Prostate gland (tissue), 2 donors: ENCODE data around the gene GPSM3. TPM values are rescaled to one million over a fixed set of nuclear protein-coding genes. Genes with fewer than 3 reads are reported as not detected.

Experiments
- DNase-seq: peaks from one replicate; pipeline ENCODE4 v3.0.0-alpha.2; 2019; ENCODE audit warnings: low spot score
- H3K27ac ChIP-seq, 2 donors: fragments of 200-600 bp; sonication (generic); 2 replicates each; pipeline ENCODE4 v1.5.1; 2017 to 2019
- H3K27me3 ChIP-seq: fragments of 200-600 bp; sonication (generic); replicated peaks from 2 replicates; pipeline ENCODE4 v1.5.1; 2019; ENCODE audit not compliant: insufficient read depth
- H3K36me3 ChIP-seq, 2 donors: fragments of 200-600 bp; sonication (generic); 1 replicate in 1 of 2; 2 replicates in 1 of 2; pipeline versions ENCODE4 v1.5.1 to v1.8.1; 2017 to 2019
- H3K4me1 ChIP-seq: fragments of 200-600 bp; sonication (generic); replicated peaks from 2 replicates; pipeline ENCODE4 v1.5.1; 2019
- H3K4me3 ChIP-seq, 2 donors: fragments of 200-600 bp; sonication (generic); 2 replicates each; pipeline ENCODE4 v1.5.1; 2017 to 2019
- H3K9me3 ChIP-seq: fragments of 200-600 bp; sonication (generic); 2 replicates; pipeline ENCODE4 v1.5.1; 2017
- POLR2A ChIP-seq: fragments of 450-650 bp; IDR thresholded peaks from one replicate; pipeline ENCODE4 v1.6.1; 2016; ENCODE audit warnings: antibody characterized with exemption, mild to moderate bottlenecking
- POLR2AphosphoS5 ChIP-seq: sonication (generic); formaldehyde crosslinking; IDR thresholded peaks from one replicate; pipeline ENCODE4 v1.6.1; 2017; ENCODE audit warnings: antibody characterized with exemption
- WGBS: methylation state at CpG from one replicate; pipeline ENCODE4 v1.1.5; 2018; 5-methylcytosine and 5-hydroxymethylcytosine counted together
- intact Hi-C: fragments of 100-400 bp; cut with DNase I; formaldehyde crosslinking; loops from one replicate; pipeline ENCODE4 v1.14.2; 2022
- total RNA-seq, 2 donors: library from RNA; depleted of rRNA; stranded (reverse); fragments of >200 nt; gene quantifications; one replicate each; pipeline ENCODE4 v1.1.0, GENCODE V29; 2016
- TF ChIP-seq, protein P1 (sequence below), 4 experiments: fragments of 200-600 bp in 2 of 4; fragments of 450-650 bp in 2 of 4; sonication (generic) in 2 of 4; IDR thresholded peaks; 1 replicate in 3 of 4; 2 replicates in 1 of 4; pipeline ENCODE4 v1.5.1; 2016 to 2019; ENCODE audit warnings: antibody characterized with exemption in 4 of 4, mild to moderate bottlenecking in 2 of 4, moderate library complexity in 2 of 4

GPSM3 gene
- total RNA-seq, 2 donors from 2014 or later = 5.1 to 5.9 TPM

DNA sequence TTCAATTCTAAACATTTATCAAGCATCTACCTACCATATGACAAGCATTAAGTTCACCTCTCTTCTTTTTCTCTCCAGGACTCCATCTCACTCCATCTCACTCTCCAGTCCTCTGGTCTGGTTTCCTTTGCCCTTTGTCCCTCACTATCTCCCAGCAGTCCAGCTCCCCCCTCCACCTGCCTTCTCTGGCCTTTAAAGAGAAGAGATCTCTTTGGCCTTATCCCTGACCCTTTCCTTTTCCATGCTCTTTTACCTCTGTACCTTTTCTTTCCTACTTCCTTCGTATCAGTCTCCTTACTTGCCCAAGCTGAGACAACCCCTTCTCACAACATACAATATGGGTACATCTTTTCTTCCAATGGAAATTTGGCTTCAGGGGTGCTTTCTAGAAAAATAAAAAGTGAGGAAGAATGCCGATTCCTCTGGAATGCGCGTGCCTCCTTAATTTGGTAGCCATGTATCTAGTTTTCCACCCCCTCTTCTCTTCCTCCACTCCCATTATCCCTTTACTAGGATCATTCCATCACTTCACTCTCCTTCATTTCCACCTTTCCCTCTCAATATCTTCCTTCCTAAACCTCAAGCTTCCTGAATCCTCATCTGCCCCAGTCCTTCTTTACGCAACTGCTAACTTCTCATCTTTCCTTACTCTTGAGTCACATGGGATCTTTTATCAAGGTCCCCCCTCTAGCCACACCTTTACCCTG lies 15.8 kb downstream of the GPSM3 start:
- Histone ChIP-seq H3K9me3 (no peaks in the 10 kb centered on the region), H3K27ac (peak overlapping the region; percentile 93), H3K4me3 (peak overlapping the region; percentile 94), H3K36me3 (no peaks in the 10 kb centered on the region), H3K27me3 (no peaks in the 10 kb centered on the region), H3K4me1 (no peaks in the 10 kb centered on the region)
- WGBS = 10% methylated on average over 5 of the region's 5 CpGs
- no peak for TF ChIP-seq POLR2AphosphoS5
- no peak for TF ChIP-seq POLR2A
- TF ChIP-seq, protein P1, sequence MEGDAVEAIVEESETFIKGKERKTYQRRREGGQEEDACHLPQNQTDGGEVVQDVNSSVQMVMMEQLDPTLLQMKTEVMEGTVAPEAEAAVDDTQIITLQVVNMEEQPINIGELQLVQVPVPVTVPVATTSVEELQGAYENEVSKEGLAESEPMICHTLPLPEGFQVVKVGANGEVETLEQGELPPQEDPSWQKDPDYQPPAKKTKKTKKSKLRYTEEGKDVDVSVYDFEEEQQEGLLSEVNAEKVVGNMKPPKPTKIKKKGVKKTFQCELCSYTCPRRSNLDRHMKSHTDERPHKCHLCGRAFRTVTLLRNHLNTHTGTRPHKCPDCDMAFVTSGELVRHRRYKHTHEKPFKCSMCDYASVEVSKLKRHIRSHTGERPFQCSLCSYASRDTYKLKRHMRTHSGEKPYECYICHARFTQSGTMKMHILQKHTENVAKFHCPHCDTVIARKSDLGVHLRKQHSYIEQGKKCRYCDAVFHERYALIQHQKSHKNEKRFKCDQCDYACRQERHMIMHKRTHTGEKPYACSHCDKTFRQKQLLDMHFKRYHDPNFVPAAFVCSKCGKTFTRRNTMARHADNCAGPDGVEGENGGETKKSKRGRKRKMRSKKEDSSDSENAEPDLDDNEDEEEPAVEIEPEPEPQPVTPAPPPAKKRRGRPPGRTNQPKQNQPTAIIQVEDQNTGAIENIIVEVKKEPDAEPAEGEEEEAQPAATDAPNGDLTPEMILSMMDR (IDR thresholded peaks at IDR 0.05) = no peak
- intact Hi-C loops = loop anchor here (5.0 kb wide), 1 partner anchor 279 kb away; the partner anchor contains the start of gene EHMT2
- DNase-seq = no peak

DNA sequence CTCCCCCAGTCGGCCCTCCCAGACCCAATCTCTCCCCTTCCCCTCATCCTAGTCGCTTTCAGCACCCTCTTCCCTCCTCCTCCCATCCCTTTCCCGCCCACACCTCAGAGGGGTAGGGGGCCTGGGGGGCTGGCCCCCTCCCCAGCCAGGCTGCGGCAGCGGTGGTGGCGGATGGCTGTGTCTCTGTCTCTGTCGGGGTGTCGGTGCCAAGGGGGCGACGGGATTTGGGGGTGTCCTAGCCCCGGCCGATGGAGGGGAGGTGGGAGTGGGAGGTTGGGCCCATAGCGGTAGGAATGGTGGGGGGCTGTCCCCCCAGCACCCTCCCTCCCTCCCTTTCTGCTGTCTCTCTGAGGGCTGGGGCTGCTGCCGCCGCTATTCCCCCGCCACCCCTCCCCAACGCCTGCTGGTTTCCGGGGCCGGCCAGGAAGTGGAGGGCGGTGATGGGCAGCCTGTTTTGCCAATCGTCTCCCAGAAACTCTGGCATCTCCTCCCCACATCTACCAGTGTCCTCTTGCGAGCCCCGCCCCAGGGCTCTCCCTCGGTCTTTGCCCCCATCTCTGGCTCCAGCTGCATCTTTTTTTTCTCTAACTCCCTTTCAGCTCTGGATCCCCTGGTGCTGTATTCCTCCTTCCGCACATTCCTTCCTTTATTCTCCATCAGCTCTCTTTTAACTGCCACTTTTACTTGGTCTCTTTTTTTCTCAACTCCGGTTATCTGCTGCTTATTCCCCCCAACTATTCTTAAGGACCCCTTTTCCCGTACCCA lies 16.6 kb downstream of the GPSM3 start, which contains the start of gene AGPAT1:
AGPAT1 (minus strand) TSS at position 374 of the 765 bp plus-strand sequence. CDS start 4,588 bp downstream, outside the sequence.
- no peaks in the 10 kb centered on the region for H3K36me3 ChIP-seq
- intact Hi-C loops = loop anchor here (5.0 kb wide), 1 partner anchor 279 kb away; the partner anchor contains the start of gene EHMT2
- under 1% methylated on average over 27 of the region's 27 CpGs for WGBS
- peak within 1 kb of the TSS; percentile 93 for H3K27ac ChIP-seq
- H3K27me3 ChIP-seq = no peaks in the 10 kb centered on the region
- peak within 1 kb of the TSS; percentile 94 for H3K4me3 ChIP-seq
- TF ChIP-seq POLR2A = peak; percentile 60
- TF ChIP-seq, protein P1 (IDR thresholded peaks at IDR 0.05) = no peak
- TF ChIP-seq POLR2AphosphoS5 = peak; percentile 96
- peak; percentile 96 for DNase-seq
- H3K9me3 ChIP-seq = no peaks in the 10 kb centered on the region
- H3K4me1 ChIP-seq = no peaks in the 10 kb centered on the region

DNA sequence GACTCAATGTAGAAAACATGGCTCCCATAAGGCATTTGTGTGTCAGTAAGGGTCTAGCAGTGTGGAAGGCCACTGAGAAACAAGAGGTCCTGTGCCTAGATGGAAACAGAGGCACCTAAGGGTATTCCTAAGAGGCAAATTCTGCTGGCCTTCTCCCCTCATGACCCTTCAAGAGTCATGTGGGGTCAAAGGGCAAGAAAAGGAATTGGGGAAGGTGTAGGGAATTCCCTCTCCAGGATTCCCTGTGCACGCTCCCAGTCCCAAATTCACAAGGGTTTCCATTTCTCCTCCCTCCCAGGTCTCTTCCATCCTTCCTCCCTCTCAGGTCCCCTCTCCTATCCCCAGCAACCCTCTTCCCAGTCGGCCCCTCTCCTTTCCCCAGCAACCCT lies 17.1 kb downstream of the GPSM3 start:
- Histone ChIP-seq H3K27ac (peak overlapping the region; percentile 93), H3K36me3 (no peaks in the 10 kb centered on the region), H3K9me3 (no peaks in the 10 kb centered on the region), H3K4me1 (no peaks in the 10 kb centered on the region), H3K4me3 (peak overlapping the region; percentile 94), H3K27me3 (no peaks in the 10 kb centered on the region)
- intact Hi-C loops = loop anchor here (5.0 kb wide), 1 partner anchor 278 kb away; the partner anchor contains the start of gene EHMT2
- 8% methylated on average over 2 of the region's 2 CpGs for WGBS
- no peak for DNase-seq
- TF ChIP-seq POLR2A (no peak), POLR2AphosphoS5 (no peak)
- TF ChIP-seq, protein P1 (IDR thresholded peaks at IDR 0.05) = no peak

DNA sequence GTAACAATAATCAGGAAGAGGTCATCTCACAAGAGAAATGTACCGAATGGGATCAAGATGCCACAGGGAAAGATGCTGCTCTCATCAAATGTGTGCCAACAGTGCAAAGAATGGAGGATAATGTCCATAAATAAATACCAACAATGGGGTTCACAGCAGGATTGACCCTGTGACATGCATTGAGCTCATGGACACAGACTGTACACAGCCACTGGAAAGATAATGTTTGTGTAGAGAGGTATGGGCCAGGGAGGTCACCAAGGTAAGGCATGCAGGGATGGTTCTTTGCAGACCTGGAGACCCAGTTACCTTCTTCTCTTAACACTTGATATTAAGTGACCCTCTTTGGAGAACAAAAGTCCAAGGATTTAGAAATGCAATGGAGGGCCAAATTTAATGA lies 18.0 kb downstream of the GPSM3 start:
- Histone ChIP-seq H3K36me3 (no peaks in the 10 kb centered on the region), H3K27me3 (no peaks in the 10 kb centered on the region), H3K4me1 (no peaks in the 10 kb centered on the region), H3K9me3 (no peaks in the 10 kb centered on the region), H3K27ac (no peak overlapping the region), H3K4me3 (no peak overlapping the region)
- no peak for DNase-seq
- intact Hi-C loops = no loop called here
- WGBS = 93% methylated on average over 1 of the region's 1 CpG
- TF ChIP-seq POLR2A (no peak), POLR2AphosphoS5 (no peak)
- TF ChIP-seq, protein P1 (IDR thresholded peaks at IDR 0.05) = no peak
